NCI-H748 treated with DMSO at 0.1 percent for 48 hours (cell line): ENCODE measurements around the gene OLFML1.

Experiments
- DNase-seq: peaks from one replicate; lab custom pipeline; 2025; lab: John Stamatoyannopoulos, UW

Gene OLFML1

GRCh38 chr11:7485186-7486097 lies at the start of gene OLFML1:
Gene OLFML1, plus strand, starts transcription at chr11:7485506. Its CDS starts 370 bp downstream, at chr11:7485876.
- DNase-seq, result no peak

GRCh38 chr11:7436146-7436545 lies 49.2 kb upstream of the OLFML1 start:
- DNase-seq, result no peak

- no peak for DNase-seq
Observed at GRCh38 chr11:7436657-7437056, 48.6 kb upstream of the OLFML1 start.

GRCh38 chr11:7437696-7438095 lies 47.6 kb upstream of the OLFML1 start:
- no peak for DNase-seq

GRCh38 chr11:7439746-7440320 lies 45.5 kb upstream of the OLFML1 start:
- no peak for DNase-seq

- peak; percentile 2 for DNase-seq
Observed at GRCh38 chr11:7442588-7443215, 42.6 kb upstream of the OLFML1 start.

- DNase-seq, result no peak
Observed at GRCh38 chr11:7444091-7444981, 41.0 kb upstream of the OLFML1 start.

- no peak for DNase-seq
Observed at GRCh38 chr11:7445564-7445963, 39.7 kb upstream of the OLFML1 start.

- DNase-seq, result no peak
Observed at GRCh38 chr11:7448201-7448600, 37.1 kb upstream of the OLFML1 start.

GRCh38 chr11:7449211-7449840 lies 36.0 kb upstream of the OLFML1 start:
- no peak for DNase-seq

GRCh38 chr11:7449841-7450214 lies 35.5 kb upstream of the OLFML1 start:
- DNase-seq, result no peak

- DNase-seq, result no peak
Observed at GRCh38 chr11:7450836-7451235, 34.5 kb upstream of the OLFML1 start.

GRCh38 chr11:7451520-7451919 lies 33.8 kb upstream of the OLFML1 start:
- no peak for DNase-seq

- no peak for DNase-seq
Observed at GRCh38 chr11:7451952-7452494, 33.3 kb upstream of the OLFML1 start.

- DNase-seq, result no peak
Observed at GRCh38 chr11:7454854-7455253, 30.5 kb upstream of the OLFML1 start.

- DNase-seq, result no peak
Observed at GRCh38 chr11:7457211-7457610, 28.1 kb upstream of the OLFML1 start.

- DNase-seq, result no peak
Observed at GRCh38 chr11:7462706-7463105, 22.6 kb upstream of the OLFML1 start.

GRCh38 chr11:7467652-7468051 lies 17.7 kb upstream of the OLFML1 start:
- no peak for DNase-seq

GRCh38 chr11:7469351-7469865 lies 15.9 kb upstream of the OLFML1 start:
- DNase-seq, result no peak

- DNase-seq, result no peak
Observed at GRCh38 chr11:7471071-7471470, 14.2 kb upstream of the OLFML1 start.

- no peak for DNase-seq
Observed at GRCh38 chr11:7473717-7474116, 11.6 kb upstream of the OLFML1 start.
